GM15510 (cell line): ENCODE measurements around the gene CEBPB.

Source experiments
- POLR2A ChIP-seq: IDR thresholded peaks from 3 replicates; pipeline ENCODE4 v1.6.1; 2011; ENCODE audit warnings: borderline replicate concordance; ENCODE audit not compliant: insufficient read length; ENCODE audit errors: extremely low read depth

The CEBPB gene

DNA sequence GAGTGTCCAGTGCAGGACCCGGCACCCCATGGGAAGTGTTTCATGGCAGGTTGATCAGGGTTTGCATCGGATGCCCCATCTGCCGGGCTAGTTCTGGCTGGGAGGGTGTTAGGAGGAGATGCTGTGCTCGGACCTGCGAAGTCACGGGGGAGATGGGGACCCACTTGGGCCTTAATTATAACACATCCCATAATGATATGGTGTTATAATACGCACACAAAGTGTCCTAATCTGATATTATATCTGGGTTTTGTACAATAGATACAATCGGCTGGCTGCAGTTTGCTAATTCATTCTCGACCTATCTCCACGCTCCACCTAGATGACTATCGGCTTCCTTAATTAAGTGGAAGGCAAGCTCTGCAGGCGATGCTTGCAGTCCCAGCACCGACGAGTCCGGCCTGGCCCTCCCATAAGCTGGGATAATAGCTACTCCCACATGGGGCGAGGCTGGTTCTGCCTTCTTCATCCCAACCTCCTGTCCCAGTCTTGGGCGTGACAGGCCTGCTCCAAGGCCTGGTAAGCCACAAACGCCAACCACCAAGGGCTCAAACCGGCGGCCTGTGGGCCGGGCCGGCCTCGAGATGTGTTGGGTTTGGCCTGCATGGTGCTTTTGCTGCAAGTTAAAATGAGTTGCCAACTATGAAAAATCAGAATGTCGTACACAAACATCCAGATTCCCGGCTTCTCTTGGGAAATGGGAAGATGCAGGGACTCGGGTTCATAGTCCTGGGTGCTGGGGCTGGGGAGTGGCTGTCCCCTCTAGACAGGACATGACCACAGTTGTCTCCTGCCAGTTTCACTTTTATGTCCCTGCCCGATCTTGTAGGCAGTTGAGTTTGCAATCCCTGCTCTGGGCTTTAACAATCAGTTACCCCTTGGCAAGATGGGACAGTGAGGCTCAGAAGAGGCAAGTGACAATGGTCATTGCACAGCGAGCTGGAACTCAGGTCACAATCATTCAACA, 32.7 kb downstream of the CEBPB start:
- no peak for TF ChIP-seq POLR2A

GRCh38 chr20:50224052-50224451, 33.4 kb downstream of the CEBPB start:
- TF ChIP-seq POLR2A = no peak

GRCh38 chr20:50224531-50225255, 34.1 kb downstream of the CEBPB start:
- TF ChIP-seq POLR2A = no peak

GRCh38 chr20:50226093-50226974, 35.7 kb downstream of the CEBPB start:
- no peak for TF ChIP-seq POLR2A

- no peak for TF ChIP-seq POLR2A
Measured at GRCh38 chr20:50227506-50227905, 36.9 kb downstream of the CEBPB start.

DNA sequence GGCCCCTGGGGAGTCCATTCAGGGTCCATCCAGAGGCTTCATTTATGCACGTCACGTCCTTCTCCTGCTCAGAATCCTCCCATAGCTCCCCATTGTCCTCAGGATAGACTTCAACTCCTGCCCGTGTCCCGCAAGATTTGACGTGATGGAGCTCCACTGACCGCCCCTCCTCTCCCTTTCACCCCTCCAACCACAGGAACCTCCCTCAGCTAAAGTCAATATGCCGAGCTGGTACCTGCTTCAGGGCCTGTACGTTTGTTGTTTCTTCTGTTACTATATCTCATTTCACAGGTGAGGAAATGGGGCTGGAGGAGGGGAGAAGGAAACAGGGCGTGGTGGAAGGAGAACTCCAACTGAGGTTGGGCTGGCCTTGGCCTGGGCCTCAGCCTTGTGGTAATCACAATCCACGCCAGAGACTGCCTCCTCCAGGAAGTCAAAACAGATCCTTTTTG, 38.6 kb downstream of the CEBPB start:
- no peak for TF ChIP-seq POLR2A

DNA sequence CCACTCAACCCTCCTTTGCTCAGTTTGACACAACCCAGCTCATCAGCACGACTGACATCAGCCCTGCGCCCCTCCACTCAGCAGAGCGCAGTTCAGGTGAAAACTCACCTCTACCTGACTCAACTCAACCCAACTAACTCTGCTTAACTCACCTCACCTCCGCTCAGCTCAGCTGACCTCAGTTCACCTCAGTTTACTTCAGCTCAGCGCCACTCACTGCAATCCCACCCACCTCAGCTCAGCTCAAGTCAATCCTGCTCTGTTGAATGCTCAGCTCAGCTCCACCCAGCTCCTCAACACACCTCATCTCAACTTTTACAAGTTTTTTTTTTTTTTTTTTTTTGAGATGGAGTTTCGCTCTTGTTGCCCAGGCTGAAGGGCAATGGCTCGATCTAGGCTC, 39.6 kb downstream of the CEBPB start:
- no peak for TF ChIP-seq POLR2A

DNA sequence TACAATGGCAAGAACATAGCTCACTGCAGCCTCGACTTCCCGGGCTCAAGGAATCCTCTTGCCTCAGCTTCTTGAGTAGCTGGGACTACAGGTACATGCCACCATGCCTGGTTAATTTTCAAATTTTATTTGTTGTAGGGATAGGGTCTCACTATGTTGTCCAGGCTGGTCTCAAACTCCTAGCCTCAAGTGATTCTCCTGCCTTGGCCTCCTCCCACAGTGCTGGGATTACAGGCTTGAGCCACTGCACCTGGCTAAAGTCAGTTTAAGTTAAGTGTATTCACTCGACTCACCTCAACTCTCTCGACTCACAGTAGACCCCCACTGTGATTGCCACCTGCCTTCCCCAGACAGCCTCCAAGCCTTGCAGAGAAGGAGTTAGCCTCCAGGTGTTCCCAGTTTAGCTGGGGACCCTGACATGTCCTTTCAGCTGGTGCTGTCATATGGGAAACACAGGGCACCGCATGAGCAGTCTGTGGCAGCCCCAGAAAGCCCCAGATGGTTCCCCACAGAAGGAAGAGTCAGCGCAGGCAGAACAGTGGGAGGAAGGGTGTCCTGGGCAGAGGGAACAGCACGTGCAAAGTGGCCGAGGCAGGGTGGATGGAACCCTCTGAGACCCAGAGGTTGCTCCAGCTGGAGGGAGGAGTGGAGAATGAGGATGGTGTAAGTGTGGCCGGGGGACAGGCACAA, 40.4 kb downstream of the CEBPB start:
- no peak for TF ChIP-seq POLR2A

GRCh38 chr20:50231854-50232253, 41.2 kb downstream of the CEBPB start:
- TF ChIP-seq POLR2A = no peak

- no peak for TF ChIP-seq POLR2A
Measured at GRCh38 chr20:50232651-50233324, 42.2 kb downstream of the CEBPB start.

DNA sequence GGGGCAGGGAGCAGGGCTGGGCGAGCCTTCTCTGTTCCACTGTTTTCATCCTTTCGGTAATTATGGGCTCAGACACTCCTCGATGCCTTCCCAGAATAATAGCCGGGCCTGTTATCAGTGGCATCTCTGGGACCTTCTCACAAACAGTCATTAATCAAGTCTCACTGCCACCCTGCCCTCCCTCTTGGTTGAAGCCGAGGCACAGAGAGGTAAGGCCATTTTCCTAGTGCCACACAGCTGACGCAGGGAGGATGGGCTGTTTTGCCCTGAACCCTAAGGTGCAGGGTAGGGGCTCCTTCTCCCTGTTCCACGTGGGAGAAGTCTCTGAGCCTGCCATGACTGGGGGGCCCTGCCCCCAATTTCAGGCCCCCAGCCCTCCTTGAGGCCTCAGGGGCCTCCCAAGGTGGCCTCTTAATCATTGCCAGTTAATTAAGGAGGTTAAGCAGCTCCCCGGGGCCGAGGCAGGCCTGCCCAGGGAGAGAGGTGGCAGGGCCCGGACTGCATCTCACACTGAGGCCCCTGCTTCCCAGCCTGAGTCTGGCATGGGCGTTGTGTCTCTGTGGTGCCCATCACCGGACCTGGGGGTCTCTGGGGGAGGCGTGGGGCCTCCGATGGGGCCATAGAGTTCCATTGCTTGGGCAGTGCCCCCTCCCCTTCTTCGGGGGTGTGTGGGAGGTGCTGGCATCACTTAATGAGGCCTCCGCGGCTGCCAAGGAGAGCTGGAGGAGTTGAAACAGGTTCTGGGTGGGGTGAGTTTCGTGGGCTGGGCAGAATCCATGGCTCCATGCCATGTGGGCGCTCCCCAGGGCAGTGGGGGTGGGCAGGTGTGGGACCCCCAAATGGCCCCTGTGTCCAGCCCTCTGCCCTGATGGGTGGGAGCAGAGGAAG, 42.9 kb downstream of the CEBPB start:
- no peak for TF ChIP-seq POLR2A

DNA sequence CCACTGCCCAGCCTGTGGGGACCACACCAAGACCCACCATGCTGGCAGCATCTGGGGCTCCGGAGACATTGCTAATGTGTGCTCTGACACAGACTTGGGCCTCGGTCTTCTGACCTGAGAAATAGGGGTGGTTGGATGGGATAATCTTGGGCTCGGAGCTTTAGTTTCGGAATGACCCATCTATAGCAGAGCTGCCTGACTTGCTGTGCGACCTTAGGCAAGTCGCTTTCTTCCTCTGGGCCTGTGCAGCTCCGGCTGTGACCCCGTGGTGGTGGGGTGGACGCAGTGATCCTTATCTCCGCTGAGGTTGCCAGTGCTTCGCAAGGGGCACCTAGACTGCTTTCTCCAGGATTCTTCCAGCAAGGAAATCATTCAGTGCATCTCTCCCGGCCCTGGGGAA, 43.7 kb downstream of the CEBPB start:
- TF ChIP-seq POLR2A = no peak

DNA sequence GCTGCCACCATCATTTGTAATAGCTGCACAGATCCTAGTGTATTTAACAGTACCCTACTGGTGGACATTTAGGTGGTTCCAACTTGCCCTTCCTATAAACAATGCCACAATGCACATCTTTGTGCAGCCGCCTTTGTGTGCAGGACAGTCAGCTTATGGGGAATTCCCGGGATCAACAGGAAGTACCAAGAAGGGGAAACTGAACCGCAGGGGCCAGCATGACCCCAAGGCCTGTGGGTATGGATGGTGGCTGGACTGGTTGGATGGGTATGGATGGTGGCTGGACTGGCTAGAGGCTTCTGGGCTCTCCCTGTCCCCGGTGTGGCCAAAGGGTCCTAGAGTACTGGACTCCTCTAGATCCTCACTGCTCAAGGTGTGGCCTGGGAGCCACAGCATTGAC, 46.7 kb downstream of the CEBPB start:
- TF ChIP-seq POLR2A = no peak
